Lower lobe of right lung (tissue), 2 donors: Measurements from ENCODE around the gene PNPLA7. TPM values are rescaled to one million over a fixed set of nuclear protein-coding genes. Genes with fewer than 3 reads are reported as not detected.
A peak's percentile ranks its signal among the peaks of the same experiment; 100 is the strongest.

ENCODE experiments used
- ATAC-seq, 2 donors: fragments of 200-7000 bp; cut with Tn5 transposase; one replicate each; pipeline ENCODE4 v1.9.1; 2020 to 2022; ENCODE audit warnings: mild to moderate bottlenecking in 2 of 2, moderate library complexity in 2 of 2
- DNase-seq: peaks from one replicate; pipeline ENCODE4 v3.0.0-alpha.2; 2020
- H3K27ac ChIP-seq: fragments of 200-600 bp; one replicate; pipeline ENCODE4 v1.8.0; 2022
- H3K27me3 ChIP-seq: fragments of 200-600 bp; one replicate; pipeline ENCODE4 v1.8.0; 2022; ENCODE audit warnings: low read depth
- H3K36me3 ChIP-seq: fragments of 200-600 bp; one replicate; pipeline ENCODE4 v1.8.0; 2022; ENCODE audit warnings: mild to moderate bottlenecking
- H3K4me1 ChIP-seq: fragments of 200-600 bp; one replicate; pipeline ENCODE4 v1.8.0; 2022
- H3K4me3 ChIP-seq: fragments of 200-600 bp; one replicate; pipeline ENCODE4 v1.8.0; 2022; ENCODE audit warnings: mild to moderate bottlenecking
- H3K9me3 ChIP-seq: fragments of 200-600 bp; one replicate; pipeline ENCODE4 v1.8.0; 2022
- intact Hi-C: fragments of 100-400 bp; cut with DNase I; formaldehyde crosslinking; loops from one replicate; pipeline ENCODE4 v1.11.0; 2022
- total RNA-seq: library from RNA; stranded (reverse); fragmentation: NEBNext Ultra II Directional; extraction: Animal tissue kit (Norgen Biotek cat#: 25700); gene quantifications from one replicate; pipeline ENCODE4 v1.2.1, GENCODE V29; 2021
- TF ChIP-seq, protein P1 (sequence below): fragments of 200-600 bp; IDR thresholded peaks from one replicate; pipeline ENCODE4 v1.8.0; 2022; ENCODE audit warnings: antibody characterized with exemption, mild to moderate bottlenecking
- donor health status: DM: no; HTN: yes; CAD: no; lungs with severe emphysema.

PNPLA7 gene
- total RNA-seq, 1 donor from 2014 or later = 12.2 TPM

DNA sequence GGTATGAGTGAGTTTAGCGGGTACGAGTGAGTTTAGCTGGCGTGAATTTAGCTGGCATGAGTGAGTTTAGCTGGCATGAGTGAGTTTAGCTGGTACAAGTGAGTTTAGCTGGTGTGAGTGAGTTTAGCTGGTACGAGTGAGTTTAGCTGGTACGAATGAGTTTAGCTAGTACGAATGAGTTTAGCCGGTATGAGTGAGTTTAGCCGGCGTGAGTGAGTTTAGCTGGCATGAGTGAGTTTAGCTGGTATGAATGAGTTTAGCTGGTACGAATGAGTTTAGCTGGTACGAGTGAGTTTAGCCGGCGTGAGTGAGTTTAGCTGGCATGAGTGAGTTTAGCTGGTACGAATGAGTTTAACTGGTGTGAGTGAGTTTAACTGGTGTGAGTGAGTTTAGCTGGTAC, 41.0 kb downstream of the PNPLA7 start:
- intact Hi-C loops = no loop called here
- no peak overlapping the region for H3K4me3 ChIP-seq
- H3K4me1 ChIP-seq = no peaks in the 10 kb centered on the region
- no peaks in the 10 kb centered on the region for H3K36me3 ChIP-seq
- no peaks in the 10 kb centered on the region for H3K9me3 ChIP-seq
- no peak overlapping the region for H3K27ac ChIP-seq
- TF ChIP-seq, protein P1, sequence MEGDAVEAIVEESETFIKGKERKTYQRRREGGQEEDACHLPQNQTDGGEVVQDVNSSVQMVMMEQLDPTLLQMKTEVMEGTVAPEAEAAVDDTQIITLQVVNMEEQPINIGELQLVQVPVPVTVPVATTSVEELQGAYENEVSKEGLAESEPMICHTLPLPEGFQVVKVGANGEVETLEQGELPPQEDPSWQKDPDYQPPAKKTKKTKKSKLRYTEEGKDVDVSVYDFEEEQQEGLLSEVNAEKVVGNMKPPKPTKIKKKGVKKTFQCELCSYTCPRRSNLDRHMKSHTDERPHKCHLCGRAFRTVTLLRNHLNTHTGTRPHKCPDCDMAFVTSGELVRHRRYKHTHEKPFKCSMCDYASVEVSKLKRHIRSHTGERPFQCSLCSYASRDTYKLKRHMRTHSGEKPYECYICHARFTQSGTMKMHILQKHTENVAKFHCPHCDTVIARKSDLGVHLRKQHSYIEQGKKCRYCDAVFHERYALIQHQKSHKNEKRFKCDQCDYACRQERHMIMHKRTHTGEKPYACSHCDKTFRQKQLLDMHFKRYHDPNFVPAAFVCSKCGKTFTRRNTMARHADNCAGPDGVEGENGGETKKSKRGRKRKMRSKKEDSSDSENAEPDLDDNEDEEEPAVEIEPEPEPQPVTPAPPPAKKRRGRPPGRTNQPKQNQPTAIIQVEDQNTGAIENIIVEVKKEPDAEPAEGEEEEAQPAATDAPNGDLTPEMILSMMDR = no peak
- no peaks in the 10 kb centered on the region for H3K27me3 ChIP-seq
- ATAC-seq (no peak), DNase-seq (no peak)

DNA sequence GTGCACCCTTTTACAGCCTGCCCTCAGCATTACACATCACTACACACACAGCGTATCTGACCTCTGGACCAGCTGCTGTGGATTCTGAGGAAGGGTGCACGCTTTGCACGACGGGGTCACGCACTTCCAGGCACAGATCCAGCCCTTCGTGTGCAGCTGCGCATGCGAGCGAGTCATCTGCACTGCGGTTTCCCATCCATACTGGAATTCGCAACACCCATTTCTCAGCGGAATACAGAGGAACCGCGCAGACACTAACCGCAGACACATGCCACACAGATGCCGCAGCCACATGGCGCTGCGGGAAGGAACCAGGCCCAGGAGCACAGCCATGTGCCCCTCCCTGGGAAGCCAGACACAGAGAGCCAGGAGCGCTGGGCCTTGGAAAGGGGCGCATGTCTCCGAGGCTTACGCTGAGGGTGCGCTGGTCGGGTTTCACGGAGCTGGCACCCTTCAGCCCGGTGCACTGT, 43.5 kb downstream of the PNPLA7 start:
- ATAC-seq (peak in 1 of 2 donors; percentile 21), DNase-seq (no peak)
- intact Hi-C loops = no loop called here
- Histone ChIP-seq H3K9me3 (no peaks in the 10 kb centered on the region), H3K4me3 (no peak overlapping the region), H3K4me1 (no peaks in the 10 kb centered on the region), H3K36me3 (no peaks in the 10 kb centered on the region), H3K27me3 (no peaks in the 10 kb centered on the region), H3K27ac (no peak overlapping the region)
- TF ChIP-seq, protein P1 = no peak

DNA sequence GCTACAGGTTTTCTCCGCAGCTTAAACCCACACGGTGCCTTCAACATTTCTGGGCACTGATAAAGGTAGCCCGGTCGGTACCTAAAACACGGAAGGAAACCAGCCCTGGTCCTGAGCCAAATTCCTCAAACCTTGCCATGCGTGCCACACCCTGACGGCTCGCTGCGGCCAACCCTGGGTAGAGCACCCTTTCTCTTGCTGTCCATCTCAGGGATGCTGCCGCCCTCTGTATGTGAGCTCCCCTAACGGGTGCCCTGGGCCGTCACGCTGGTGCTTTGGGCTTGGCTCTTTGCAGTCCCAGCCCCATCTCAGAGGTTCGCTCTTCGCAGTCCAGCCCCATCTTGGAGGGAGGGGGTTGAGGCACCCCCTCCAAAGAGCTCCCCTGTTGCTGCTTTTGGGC, 43.9 kb downstream of the PNPLA7 start:
- ATAC-seq (peak in 1 of 2 donors; percentile 37), DNase-seq (no peak)
- Histone ChIP-seq H3K27me3 (no peaks in the 10 kb centered on the region), H3K36me3 (no peaks in the 10 kb centered on the region), H3K9me3 (no peaks in the 10 kb centered on the region), H3K4me3 (no peak overlapping the region), H3K27ac (no peak overlapping the region), H3K4me1 (no peaks in the 10 kb centered on the region)
- TF ChIP-seq, protein P1 = no peak
- intact Hi-C loops = no loop called here

DNA sequence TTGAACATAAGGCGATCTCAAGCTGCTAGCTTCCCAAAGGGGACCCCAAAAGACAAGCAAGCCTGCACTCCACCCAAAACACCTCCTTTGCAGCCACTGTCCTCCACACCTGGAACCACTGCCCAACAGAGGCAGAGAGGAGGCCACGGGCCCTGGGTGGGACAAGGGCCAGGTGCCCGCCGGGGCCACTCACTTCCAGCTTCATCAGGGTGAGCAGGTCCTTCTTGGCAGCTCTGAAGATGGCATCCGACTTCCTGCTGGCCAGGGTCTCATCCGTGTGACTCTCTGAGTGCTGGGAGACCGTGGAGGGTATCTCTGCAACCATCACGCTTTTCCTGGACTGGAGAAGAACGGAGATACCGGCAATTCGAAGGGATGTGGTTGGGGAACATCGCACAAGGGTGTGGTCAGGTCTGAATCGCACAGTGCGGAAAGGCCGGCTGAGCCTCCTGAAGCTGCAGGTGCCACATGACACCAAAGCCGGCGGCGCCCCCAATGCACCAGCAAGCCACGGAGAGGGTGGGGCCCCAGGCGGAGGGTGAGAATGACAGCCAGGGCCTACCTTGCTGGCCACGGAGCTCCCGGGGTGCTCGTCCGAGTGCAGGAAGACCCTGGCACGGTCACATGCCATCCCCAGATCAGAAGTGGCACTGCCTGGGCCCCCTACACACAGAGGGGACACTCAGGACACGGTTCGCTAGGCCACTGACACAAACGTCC, 44.6 kb downstream of the PNPLA7 start:
- ATAC-seq = peak in 1 of 2 donors; percentile 21
- no peaks in the 10 kb centered on the region for H3K9me3 ChIP-seq
- no peak for DNase-seq
- TF ChIP-seq, protein P1 = no peak
- no peak overlapping the region for H3K4me3 ChIP-seq
- no peaks in the 10 kb centered on the region for H3K4me1 ChIP-seq
- intact Hi-C loops = no loop called here
- no peaks in the 10 kb centered on the region for H3K27me3 ChIP-seq
- no peaks in the 10 kb centered on the region for H3K36me3 ChIP-seq
- H3K27ac ChIP-seq = no peak overlapping the region

DNA sequence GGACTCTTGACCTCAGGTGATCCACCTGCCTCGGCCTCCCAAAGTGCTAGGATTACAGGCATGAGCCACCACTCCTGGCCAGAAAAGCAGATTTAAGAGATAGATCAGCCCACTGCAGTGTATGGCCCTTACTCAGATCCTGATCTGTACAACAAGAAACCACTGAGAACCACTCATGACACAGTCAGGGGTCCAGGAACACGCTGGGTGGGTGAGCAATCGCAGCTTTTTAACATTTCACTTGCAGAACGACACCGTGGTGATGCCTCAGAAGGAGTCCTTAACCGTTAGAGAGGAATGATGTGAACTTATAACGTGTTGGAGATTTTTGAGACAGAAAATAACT, 45.8 kb downstream of the PNPLA7 start:
- ATAC-seq = no peak
- Histone ChIP-seq H3K4me3 (no peak overlapping the region), H3K9me3 (no peaks in the 10 kb centered on the region), H3K27ac (no peak overlapping the region), H3K4me1 (no peaks in the 10 kb centered on the region), H3K27me3 (no peaks in the 10 kb centered on the region), H3K36me3 (no peaks in the 10 kb centered on the region)
- TF ChIP-seq, protein P1 = no peak
- no peak for DNase-seq
- intact Hi-C loops = no loop called here
